Measurements from ENCODE around the gene GGCT. TPM values are rescaled to one million over a fixed set of nuclear protein-coding genes. Genes with fewer than 3 reads are reported as not detected.

The GGCT gene
- total and polyA plus RNA-seq, 5 donors from 2014 or later, result 10.9 to 32.7 (median 26.1) TPM

- no peak overlapping the region for H3K27ac Mint-ChIP-seq
- no peaks in the 10 kb centered on the region for H3K36me3 ChIP-seq (ENCODE audit: control insufficient read depth, insufficient read depth, low read length)
Observed at GRCh38 chr7:30515761-30516160, 11.1 kb upstream of the GGCT start.

GRCh38 chr7:30514776-30515175 is 10.1 kb upstream of the GGCT start:
- DNase-seq (no peak), ATAC-seq (ENCODE audit: low read depth in 2 of 2) (no peak)
- Mint-ChIP-seq H3K27ac (no peak overlapping the region), H3K4me3 (no peak overlapping the region), H3K9me3 (no peaks in the 10 kb centered on the region), H3K36me3 (no peaks in the 10 kb centered on the region), H3K27me3 (no peaks in the 10 kb centered on the region), H3K4me1 (peaks cover 0 to 11% (median 3%) of the 10 kb centered on the region in 4 donors)
- H3K4me1 ChIP-seq (ENCODE audit: control insufficient read depth, insufficient read depth, low read length, poor library complexity, severe bottlenecking), result no peaks in the 10 kb centered on the region
- no peaks in the 10 kb centered on the region for H3K27me3 ChIP-seq (ENCODE audit: control insufficient read depth, insufficient read depth, low read length)
- no peaks in the 10 kb centered on the region for H3K36me3 ChIP-seq (ENCODE audit: control insufficient read depth, insufficient read depth, low read length)
- H3K4me3 ChIP-seq (ENCODE audit: low read depth, low read length), result no peak overlapping the region
- no peaks in the 10 kb centered on the region for H3K9me3 ChIP-seq (ENCODE audit: control insufficient read depth in 2 of 2, low read length in 2 of 2)
- no peak overlapping the region for H3K27ac ChIP-seq (ENCODE audit: insufficient read depth, low read length, poor library complexity, severe bottlenecking)

More at GRCh38 chr7:30515761-30516160, 11.1 kb upstream of the GGCT start:
- Mint-ChIP-seq H3K27me3 (no peaks in the 10 kb centered on the region), H3K36me3 (peaks cover 4% of the 10 kb centered on the region), H3K4me3 (no peak overlapping the region), H3K9me3 (no peaks in the 10 kb centered on the region), H3K4me1 (peaks cover 0 to 11% (median 0%) of the 10 kb centered on the region in 4 donors)
- H3K4me3 ChIP-seq (ENCODE audit: low read depth, low read length), result no peak overlapping the region
- H3K9me3 ChIP-seq (ENCODE audit: control insufficient read depth in 2 of 2, low read length in 2 of 2), result no peaks in the 10 kb centered on the region
- DNase-seq (no peak), ATAC-seq (ENCODE audit: low read depth in 2 of 2) (no peak)
- no peaks in the 10 kb centered on the region for H3K27me3 ChIP-seq (ENCODE audit: control insufficient read depth, insufficient read depth, low read length)
- H3K4me1 ChIP-seq (ENCODE audit: control insufficient read depth, insufficient read depth, low read length, poor library complexity, severe bottlenecking), result no peaks in the 10 kb centered on the region
- no peak overlapping the region for H3K27ac ChIP-seq (ENCODE audit: insufficient read depth, low read length, poor library complexity, severe bottlenecking)

- no peaks in the 10 kb centered on the region for H3K36me3 Mint-ChIP-seq
- H3K27me3 Mint-ChIP-seq, result no peaks in the 10 kb centered on the region
- no peaks in the 10 kb centered on the region for H3K27me3 ChIP-seq (ENCODE audit: control insufficient read depth, insufficient read depth, low read length)
- no peaks in the 10 kb centered on the region for H3K9me3 ChIP-seq (ENCODE audit: control insufficient read depth in 2 of 2, low read length in 2 of 2)
- no peak for ATAC-seq (ENCODE audit: low read depth in 2 of 2)
- no peak overlapping the region for H3K4me3 Mint-ChIP-seq
- no peak overlapping the region for H3K4me3 ChIP-seq (ENCODE audit: low read depth, low read length)
- H3K4me1 ChIP-seq (ENCODE audit: control insufficient read depth, insufficient read depth, low read length, poor library complexity, severe bottlenecking), result no peaks in the 10 kb centered on the region
- peaks cover 0 to 11% (median 3%) of the 10 kb centered on the region in 4 donors for H3K4me1 Mint-ChIP-seq
- H3K36me3 ChIP-seq (ENCODE audit: control insufficient read depth, insufficient read depth, low read length), result no peaks in the 10 kb centered on the region
- DNase-seq, result no peak
- no peak overlapping the region for H3K27ac Mint-ChIP-seq
- H3K27ac ChIP-seq (ENCODE audit: insufficient read depth, low read length, poor library complexity, severe bottlenecking), result no peak overlapping the region
- no peaks in the 10 kb centered on the region for H3K9me3 Mint-ChIP-seq
Observed at GRCh38 chr7:30514177-30514576, 9.5 kb upstream of the GGCT start.

GRCh38 chr7:30513762-30514161 is 9.1 kb upstream of the GGCT start:
- Histone ChIP-seq H3K4me1 (ENCODE audit: control insufficient read depth, insufficient read depth, low read length, poor library complexity, severe bottlenecking) (no peaks in the 10 kb centered on the region), H3K36me3 (ENCODE audit: control insufficient read depth, insufficient read depth, low read length) (no peaks in the 10 kb centered on the region), H3K4me3 (ENCODE audit: low read depth, low read length) (no peak overlapping the region), H3K27me3 (ENCODE audit: control insufficient read depth, insufficient read depth, low read length) (no peaks in the 10 kb centered on the region), H3K9me3 (ENCODE audit: control insufficient read depth in 2 of 2, low read length in 2 of 2) (no peaks in the 10 kb centered on the region), H3K27ac (ENCODE audit: insufficient read depth, low read length, poor library complexity, severe bottlenecking) (no peak overlapping the region)
- Mint-ChIP-seq H3K27ac (no peak overlapping the region), H3K27me3 (no peaks in the 10 kb centered on the region), H3K36me3 (no peaks in the 10 kb centered on the region), H3K4me3 (no peak overlapping the region), H3K9me3 (no peaks in the 10 kb centered on the region), H3K4me1 (peaks cover 0 to 11% (median 3%) of the 10 kb centered on the region in 4 donors)
- no peak for ATAC-seq (ENCODE audit: low read depth in 2 of 2)
- DNase-seq, result no peak

GRCh38 chr7:30511973-30512662 is 7.5 kb upstream of the GGCT start:
- Mint-ChIP-seq H3K4me3 (no peak overlapping the region), H3K27me3 (no peaks in the 10 kb centered on the region), H3K9me3 (peaks cover 0 to 4% (median 0%) of the 10 kb centered on the region in 7 donors), H3K36me3 (no peaks in the 10 kb centered on the region), H3K27ac (no peak overlapping the region), H3K4me1 (peaks cover 0 to 11% (median 5%) of the 10 kb centered on the region in 4 donors)
- ATAC-seq (ENCODE audit: low read depth in 2 of 2), result no peak
- Histone ChIP-seq H3K4me3 (ENCODE audit: low read depth, low read length) (no peak overlapping the region), H3K27me3 (ENCODE audit: control insufficient read depth, insufficient read depth, low read length) (no peaks in the 10 kb centered on the region), H3K9me3 (ENCODE audit: control insufficient read depth in 2 of 2, low read length in 2 of 2) (no peaks in the 10 kb centered on the region), H3K36me3 (ENCODE audit: control insufficient read depth, insufficient read depth, low read length) (no peaks in the 10 kb centered on the region), H3K27ac (ENCODE audit: insufficient read depth, low read length, poor library complexity, severe bottlenecking) (no peak overlapping the region), H3K4me1 (ENCODE audit: control insufficient read depth, insufficient read depth, low read length, poor library complexity, severe bottlenecking) (no peaks in the 10 kb centered on the region)
- no peak for DNase-seq

- Mint-ChIP-seq H3K4me3 (no peak overlapping the region), H3K9me3 (peaks cover 0 to 4% (median 0%) of the 10 kb centered on the region in 7 donors), H3K4me1 (peaks cover 0 to 11% (median 5%) of the 10 kb centered on the region in 4 donors), H3K36me3 (no peaks in the 10 kb centered on the region), H3K27ac (no peak overlapping the region), H3K27me3 (no peaks in the 10 kb centered on the region)
- H3K4me3 ChIP-seq (ENCODE audit: low read depth, low read length), result no peak overlapping the region
- H3K27ac ChIP-seq (ENCODE audit: insufficient read depth, low read length, poor library complexity, severe bottlenecking), result no peak overlapping the region
- DNase-seq (no peak), ATAC-seq (ENCODE audit: low read depth in 2 of 2) (no peak)
- H3K36me3 ChIP-seq (ENCODE audit: control insufficient read depth, insufficient read depth, low read length), result no peaks in the 10 kb centered on the region
- H3K4me1 ChIP-seq (ENCODE audit: control insufficient read depth, insufficient read depth, low read length, poor library complexity, severe bottlenecking), result no peaks in the 10 kb centered on the region
- H3K9me3 ChIP-seq (ENCODE audit: control insufficient read depth in 2 of 2, low read length in 2 of 2), result no peaks in the 10 kb centered on the region
- H3K27me3 ChIP-seq (ENCODE audit: control insufficient read depth, insufficient read depth, low read length), result no peaks in the 10 kb centered on the region
Observed at GRCh38 chr7:30511494-30511893, 6.9 kb upstream of the GGCT start.

GRCh38 chr7:30510124-30511075 is 5.8 kb upstream of the GGCT start:
- H3K27ac ChIP-seq (ENCODE audit: insufficient read depth, low read length, poor library complexity, severe bottlenecking), result no peak overlapping the region
- peak overlapping the region in 1 of 4 donors; percentile 3 for H3K4me3 Mint-ChIP-seq
- H3K9me3 ChIP-seq (ENCODE audit: control insufficient read depth in 2 of 2, low read length in 2 of 2), result no peaks in the 10 kb centered on the region
- no peak overlapping the region for H3K27ac Mint-ChIP-seq
- peaks cover 5 to 18% (median 8%) of the 10 kb centered on the region in 4 donors for H3K4me1 Mint-ChIP-seq
- no peaks in the 10 kb centered on the region for H3K27me3 Mint-ChIP-seq
- no peaks in the 10 kb centered on the region for H3K36me3 Mint-ChIP-seq
- no peak overlapping the region for H3K4me3 ChIP-seq (ENCODE audit: low read depth, low read length)
- ATAC-seq (ENCODE audit: low read depth in 2 of 2) (peak; percentile 52 to 55), DNase-seq (peak in 2 of 3 donors; percentile 26 to 57)
- H3K27me3 ChIP-seq (ENCODE audit: control insufficient read depth, insufficient read depth, low read length), result no peaks in the 10 kb centered on the region
- H3K36me3 ChIP-seq (ENCODE audit: control insufficient read depth, insufficient read depth, low read length), result no peaks in the 10 kb centered on the region
- peaks cover 2% of the 10 kb centered on the region for H3K4me1 ChIP-seq (ENCODE audit: control insufficient read depth, insufficient read depth, low read length, poor library complexity, severe bottlenecking)
- peaks cover 0 to 4% (median 0%) of the 10 kb centered on the region in 7 donors for H3K9me3 Mint-ChIP-seq

Measured in CD4-positive, CD25-positive, alpha-beta regulatory T cell (primary cell).